ENCODE data around the gene ZFPM1.

GRCh38 chr16:88451586-88452481 lies 1.2 kb upstream of the ZFPM1 start:
- TF ChIP-seq CTCF (IDR thresholded peaks at IDR 0.05) = no peak
- no peak for TF ChIP-seq POLR2A (IDR thresholded peaks at IDR 0.05)

All from body of pancreas (tissue), 4 donors.